Measurements from ENCODE around the gene SEZ6L.

Gene SEZ6L

GRCh38 chr22:26182723-26183122 is 13.5 kb downstream of the SEZ6L start:
- no peak for DNase-seq (ENCODE audit: low read depth)

- no peak for DNase-seq (ENCODE audit: low read depth)
Observed at GRCh38 chr22:26185190-26185589, 15.9 kb downstream of the SEZ6L start.

GRCh38 chr22:26188341-26188740 is 19.1 kb downstream of the SEZ6L start:
- no peak for DNase-seq (ENCODE audit: low read depth)

- no peak for DNase-seq (ENCODE audit: low read depth)
Observed at GRCh38 chr22:26194313-26194712, 25.1 kb downstream of the SEZ6L start.

- DNase-seq (ENCODE audit: low read depth) = no peak
Observed at GRCh38 chr22:26194877-26195276, 25.6 kb downstream of the SEZ6L start.

GRCh38 chr22:26196657-26197056 is 27.4 kb downstream of the SEZ6L start:
- no peak for DNase-seq (ENCODE audit: low read depth)

- DNase-seq (ENCODE audit: low read depth) = no peak
Observed at GRCh38 chr22:26197425-26197824, 28.2 kb downstream of the SEZ6L start.

GRCh38 chr22:26199665-26200064 is 30.4 kb downstream of the SEZ6L start:
- DNase-seq (ENCODE audit: low read depth) = no peak

- DNase-seq (ENCODE audit: low read depth) = no peak
Observed at GRCh38 chr22:26202280-26202924, 33.1 kb downstream of the SEZ6L start.

- DNase-seq (ENCODE audit: low read depth) = no peak
Observed at GRCh38 chr22:26205494-26205893, 36.2 kb downstream of the SEZ6L start.

GRCh38 chr22:26210334-26210733 is 41.1 kb downstream of the SEZ6L start:
- DNase-seq (ENCODE audit: low read depth) = no peak

- DNase-seq (ENCODE audit: low read depth) = peak; percentile 2
Observed at GRCh38 chr22:26213826-26214225, 44.6 kb downstream of the SEZ6L start.

GRCh38 chr22:26214466-26214865 is 45.2 kb downstream of the SEZ6L start:
- DNase-seq (ENCODE audit: low read depth) = no peak

GRCh38 chr22:26215736-26216135 is 46.5 kb downstream of the SEZ6L start:
- DNase-seq (ENCODE audit: low read depth) = no peak

- DNase-seq (ENCODE audit: low read depth) = no peak
Observed at GRCh38 chr22:26225207-26225606, 55.9 kb downstream of the SEZ6L start.

- DNase-seq (ENCODE audit: low read depth) = no peak
Observed at GRCh38 chr22:26226538-26227297, 57.5 kb downstream of the SEZ6L start.

GRCh38 chr22:26229910-26230309 is 60.6 kb downstream of the SEZ6L start:
- DNase-seq (ENCODE audit: low read depth) = no peak

- DNase-seq (ENCODE audit: low read depth) = no peak
Observed at GRCh38 chr22:26234296-26234695, 65.0 kb downstream of the SEZ6L start.

- no peak for DNase-seq (ENCODE audit: low read depth)
Observed at GRCh38 chr22:26235792-26236487, 66.7 kb downstream of the SEZ6L start.

- DNase-seq (ENCODE audit: low read depth) = no peak
Observed at GRCh38 chr22:26236991-26237390, 67.7 kb downstream of the SEZ6L start.

GRCh38 chr22:26238596-26238995 is 69.3 kb downstream of the SEZ6L start:
- no peak for DNase-seq (ENCODE audit: low read depth)

- DNase-seq (ENCODE audit: low read depth) = no peak
Observed at GRCh38 chr22:26239581-26239980, 70.3 kb downstream of the SEZ6L start.

- DNase-seq (ENCODE audit: low read depth) = no peak
Observed at GRCh38 chr22:26241361-26241760, 72.1 kb downstream of the SEZ6L start.
